ENCODE data around the gene ERICH6.
A peak's percentile ranks its signal among the peaks of the same experiment; 100 is the strongest.

ERICH6 gene

GRCh38 chr3:150697646-150698045 is 6.1 kb downstream of the ERICH6 start:
- no peak for TF ChIP-seq CTCF (IDR thresholded peaks at IDR 0.05; ENCODE audit: insufficient read depth, low read length, poor library complexity, severe bottlenecking)
- no peak for TF ChIP-seq EZH2phosphoT487 (conservative IDR thresholded peaks at IDR 0.05; ENCODE audit: low read length)
- H3K9me3 ChIP-seq (ENCODE audit: insufficient read depth, low read length) = peaks cover 16% of the 10 kb centered on the region; the same call in 1 of the 2 replicates
- H3F3A ChIP-seq (ENCODE audit: insufficient read depth) = 0 out of 2 replicates have a peak, but pooled peaks cover 4% of the 10 kb centered on the region
- H4K20me1 ChIP-seq (ENCODE audit: low read depth, low read length) = no peaks in the 10 kb centered on the region
- H3K9ac ChIP-seq (ENCODE audit: low read length) = no peak overlapping the region
- no peaks in the 10 kb centered on the region for H3K79me2 ChIP-seq (ENCODE audit: insufficient read depth, low read length)
- no peak overlapping the region for H2AFZ ChIP-seq (ENCODE audit: low read depth, low read length, severe bottlenecking)
- no peaks in the 10 kb centered on the region for H3K9me2 ChIP-seq (replicated peaks; ENCODE audit: insufficient read depth, low read length)
- peaks cover 4% of the 10 kb centered on the region; the same call in 1 of the 2 replicates for H3K36me3 ChIP-seq (ENCODE audit: low read length)
- no peak overlapping the region for H3K4me3 ChIP-seq (ENCODE audit: insufficient read depth, low read length, poor library complexity, severe bottlenecking)
- no peaks in the 10 kb centered on the region for H3K27me3 ChIP-seq (ENCODE audit: low read length)
- no peak overlapping the region for H3K27ac ChIP-seq (ENCODE audit: low read depth, low read length)
- H3K4me2 ChIP-seq (ENCODE audit: low read depth, low read length, poor library complexity, severe bottlenecking) = no peak overlapping the region

- TF ChIP-seq CTCF (IDR thresholded peaks at IDR 0.05; ENCODE audit: insufficient read depth, low read length, poor library complexity, severe bottlenecking) (no peak), EZH2phosphoT487 (conservative IDR thresholded peaks at IDR 0.05; ENCODE audit: low read length) (no peak)
- no peak overlapping the region for H3K9ac ChIP-seq (ENCODE audit: low read length)
- no peak overlapping the region for H3K27ac ChIP-seq (ENCODE audit: low read depth, low read length)
- no peaks in the 10 kb centered on the region for H4K20me1 ChIP-seq (ENCODE audit: low read depth, low read length)
- H3K4me3 ChIP-seq (ENCODE audit: insufficient read depth, low read length, poor library complexity, severe bottlenecking) = peak overlapping the region; percentile 22
- H2AFZ ChIP-seq (ENCODE audit: low read depth, low read length, severe bottlenecking) = no peak overlapping the region
- H3K36me3 ChIP-seq (ENCODE audit: low read length) = peaks cover 18% of the 10 kb centered on the region; the same call in 1 of the 2 replicates
- no peaks in the 10 kb centered on the region for H3K9me2 ChIP-seq (replicated peaks; ENCODE audit: insufficient read depth, low read length)
- no peaks in the 10 kb centered on the region for H3F3A ChIP-seq (ENCODE audit: insufficient read depth)
- no peaks in the 10 kb centered on the region for H3K79me2 ChIP-seq (ENCODE audit: insufficient read depth, low read length)
- H3K9me3 ChIP-seq (ENCODE audit: insufficient read depth, low read length) = peaks cover 21% of the 10 kb centered on the region; the same call in 1 of the 2 replicates
- H3K27me3 ChIP-seq (ENCODE audit: low read length) = no peaks in the 10 kb centered on the region
- H3K4me2 ChIP-seq (ENCODE audit: low read depth, low read length, poor library complexity, severe bottlenecking) = no peak overlapping the region
Observed at GRCh38 chr3:150691414-150692040, 12.2 kb downstream of the ERICH6 start.

- Histone ChIP-seq H4K20me1 (ENCODE audit: low read depth, low read length) (no peaks in the 10 kb centered on the region), H3K9me2 (replicated peaks; ENCODE audit: insufficient read depth, low read length) (no peaks in the 10 kb centered on the region), H3K4me2 (ENCODE audit: low read depth, low read length, poor library complexity, severe bottlenecking) (no peak overlapping the region), H3K36me3 (ENCODE audit: low read length) (peaks cover 14% of the 10 kb centered on the region; the same call in 1 of the 2 replicates), H3K4me3 (ENCODE audit: insufficient read depth, low read length, poor library complexity, severe bottlenecking) (no peak overlapping the region), H3K27me3 (ENCODE audit: low read length) (no peaks in the 10 kb centered on the region), H2AFZ (ENCODE audit: low read depth, low read length, severe bottlenecking) (no peak overlapping the region), H3K9ac (ENCODE audit: low read length) (no peak overlapping the region), H3K79me2 (ENCODE audit: insufficient read depth, low read length) (no peaks in the 10 kb centered on the region), H3K9me3 (ENCODE audit: insufficient read depth, low read length) (peaks cover 5% of the 10 kb centered on the region; the same call in 1 of the 2 replicates), H3K27ac (ENCODE audit: low read depth, low read length) (no peak overlapping the region), H3F3A (ENCODE audit: insufficient read depth) (no peaks in the 10 kb centered on the region)
- TF ChIP-seq EZH2phosphoT487 (conservative IDR thresholded peaks at IDR 0.05; ENCODE audit: low read length) (no peak), CTCF (IDR thresholded peaks at IDR 0.05; ENCODE audit: insufficient read depth, low read length, poor library complexity, severe bottlenecking) (no peak)
Observed at GRCh38 chr3:150687613-150688012, 16.1 kb downstream of the ERICH6 start.

Measured in SU-DHL-6 (cell line).